HepG2 (cell line): ENCODE data around the gene KCNS1. TPM values are rescaled to one million over a fixed set of nuclear protein-coding genes. Genes with fewer than 3 reads are reported as not detected.

Experiments
- ATAC-seq: fragments of 200-7000 bp; cut with Tn5 transposase; 3 replicates; pipeline ENCODE4 v1.9.1; 2020; ENCODE audit warnings: mild to moderate bottlenecking, moderate library complexity
- BruUV-seq: library from RNA; stranded (reverse); fragments of 400-500 nt; replicated peaks from 2 replicates; lab custom pipeline; 2021; lab: Mats Ljungman, UMichigan
- CTCF ChIA-PET: fragments of 300-600 bp; formaldehyde crosslinking; extraction: SDS; loops from one replicate; lab custom pipeline; 2021; ENCODE audit warnings: low total read pairs, inconsistent platforms, low intra/inter-chr PET ratio; lab: Yijun Ruan, JAX
- POLR2A ChIA-PET: fragments of 350-600 bp; sonication (Branson Sonifier 250); formaldehyde crosslinking; loops from one replicate; lab custom pipeline; 2020; ENCODE audit warnings: antibody characterized with exemption, inconsistent platforms; lab: Yijun Ruan, JAX
- DNase-seq: peaks from one replicate; pipeline ENCODE4 v3.0.0-alpha.2; 2015; ENCODE audit warnings: low spot score
- FAIRE-seq: peaks from 3 replicates; lab custom pipeline; 2011; peaks lifted over from hg19 to GRCh38; lab: Jason Lieb, UNC
- H2AFZ ChIP-seq: one replicate; pipeline ENCODE4 v1.6.1; 2011; ENCODE audit warnings: low read length, inconsistent platforms
- H3K27ac ChIP-seq: fragments of 300-600 bp; 3 replicates; pipeline ENCODE4 v1.8.0; 2011; ENCODE audit warnings: mixed run types, mild to moderate bottlenecking, mixed read lengths, low read length, inconsistent platforms; ENCODE audit not compliant: insufficient read depth; ENCODE audit errors: extremely low read length
- H3K27me3 ChIP-seq, 2 experiments: fragments of 200-600 bp in 1 of 2; 2 replicates in 1 of 2; 3 replicates in 1 of 2; pipeline versions ENCODE4 v1.6.0 to v1.8.0; 2011; ENCODE audit warnings: low read length in 2 of 2, mild to moderate bottlenecking in 2 of 2, moderate library complexity in 2 of 2, inconsistent platforms in 1 of 2; ENCODE audit not compliant: insufficient read depth in 2 of 2, control insufficient read depth in 1 of 2
- H3K36me3 ChIP-seq, 2 experiments: fragments of 200-600 bp in 1 of 2; replicated peaks in 1 of 2; 2 replicates in 1 of 2; 3 replicates in 1 of 2; pipeline versions ENCODE4 v1.5.1 to v1.8.0; 2011; ENCODE audit warnings: low read length in 2 of 2, inconsistent platforms in 1 of 2; ENCODE audit not compliant: insufficient read depth in 2 of 2, control insufficient read depth in 1 of 2
- H3K4me1 ChIP-seq: 2 replicates; pipeline ENCODE4 v1.5.1; 2012; ENCODE audit warnings: low read length, inconsistent platforms; ENCODE audit not compliant: insufficient read depth
- H3K4me2 ChIP-seq: 2 replicates; pipeline ENCODE4 v1.6.0; 2011; ENCODE audit warnings: low read depth, low read length, inconsistent platforms
- H3K4me3 ChIP-seq, 3 experiments: fragments of 200-600 bp in 1 of 3; sonication (generic), shearing (Covaris generic) in 1 of 3; replicated peaks in 1 of 3; 2 replicates each; pipeline ENCODE4 v1.5.1; 2011 to 2016; ENCODE audit warnings: low read length in 3 of 3, inconsistent platforms in 2 of 3, low read depth in 2 of 3, mild to moderate bottlenecking in 2 of 3, control low read depth in 1 of 3, mixed read lengths in 1 of 3; ENCODE audit not compliant: insufficient read depth in 1 of 3
- H3K79me2 ChIP-seq: one replicate; pipeline ENCODE4 v1.6.1; 2011; ENCODE audit warnings: low read length, inconsistent platforms; ENCODE audit not compliant: insufficient read depth
- H3K9ac ChIP-seq: 2 replicates; pipeline ENCODE4 v1.6.0; 2011; ENCODE audit warnings: mild to moderate bottlenecking, low read depth, low read length, inconsistent platforms; ENCODE audit not compliant: insufficient read depth
- H3K9me3 ChIP-seq: 2 replicates; pipeline ENCODE4 v1.5.1; 2012; ENCODE audit warnings: mild to moderate bottlenecking, low read length
- H4K20me1 ChIP-seq: 2 replicates; pipeline ENCODE4 v1.6.0; 2011; ENCODE audit warnings: inconsistent platforms, mild to moderate bottlenecking, low read length, moderate library complexity; ENCODE audit not compliant: insufficient read depth
- DZIP1 ChIP-seq: sonication (generic); formaldehyde crosslinking; IDR thresholded peaks from 2 replicates; pipeline ENCODE4 v1.5.0; 2020; ENCODE audit warnings: mild to moderate bottlenecking, missing genetic modification reagents
- IKZF4 ChIP-seq: sonication (generic); formaldehyde crosslinking; IDR thresholded peaks from 2 replicates; pipeline ENCODE4 v1.5.1; 2020; ENCODE audit warnings: borderline replicate concordance, mild to moderate bottlenecking, low read depth, missing genetic modification reagents; ENCODE audit errors: not compliant biosample characterization
- MAZ ChIP-seq, 2 experiments: sonication (generic) in 1 of 2; formaldehyde crosslinking in 1 of 2; IDR thresholded peaks; 2 replicates each; pipeline versions ENCODE4 v1.5.0 to v1.6.1; 2012 to 2020; ENCODE audit warnings: low read depth in 2 of 2, mild to moderate bottlenecking in 2 of 2, borderline replicate concordance in 1 of 2, improper control_type of control experiment in 1 of 2, low read length in 1 of 2, missing genetic modification reagents in 1 of 2, moderate library complexity in 1 of 2
- RARA ChIP-seq: IDR thresholded peaks from 2 replicates; pipeline ENCODE4 v1.6.1; 2016; ENCODE audit warnings: missing genetic modification reagents, missing compliant biosample characterization
- SP5 ChIP-seq: IDR thresholded peaks from 2 replicates; pipeline ENCODE4 v1.6.1; 2016; ENCODE audit warnings: low read depth, borderline replicate concordance
- THRA ChIP-seq: sonication (generic); formaldehyde crosslinking; IDR thresholded peaks from 2 replicates; pipeline ENCODE4 v1.4.0; 2020; ENCODE audit warnings: missing genetic modification reagents, borderline replicate concordance
- ZBTB40 ChIP-seq, 2 experiments: fragments of 450-650 bp in 1 of 2; sonication (generic) in 1 of 2; formaldehyde crosslinking in 1 of 2; IDR thresholded peaks; 2 replicates each; pipeline versions ENCODE4 v1.6.1 to v1.8.0; 2016 to 2022; ENCODE audit warnings: antibody characterized with exemption in 1 of 2, mild to moderate bottlenecking in 1 of 2, missing genetic modification reagents in 1 of 2
- ZNF556 ChIP-seq: sonication (generic); formaldehyde crosslinking; IDR thresholded peaks from 2 replicates; pipeline ENCODE4 v1.4.0; 2020; ENCODE audit warnings: mild to moderate bottlenecking, missing genetic modification reagents, borderline replicate concordance
- ZNF749 ChIP-seq: sonication (generic); formaldehyde crosslinking; IDR thresholded peaks from 2 replicates; pipeline ENCODE4 v1.8.0; 2022; ENCODE audit warnings: mild to moderate bottlenecking, missing genetic modification reagents, moderate library complexity, borderline replicate concordance
- WGBS: methylation state at CpG from one replicate; pipeline ENCODE4 v1.1.6; 2017; ENCODE audit warnings: low lambda C conversion rate; 5-methylcytosine and 5-hydroxymethylcytosine counted together
- in situ Hi-C: cut with HindIII; loops from 2 replicates; pipeline ENCODE4 v1.10.0; 2017; ENCODE audit warnings: low pct_unique_long_range_greater_than_20kb; ENCODE audit not compliant: extremely low pct_ligation_motif_present
- intact Hi-C: fragments of 100-400 bp; cut with micrococcal nuclease; formaldehyde crosslinking; loops from one replicate; pipeline ENCODE4 v1.10.0; 2022; ENCODE audit not compliant: unreplicated experiment
- polyA plus RNA-seq, 8 experiments: library from polyadenylated mRNA; depleted of rRNA in 3 of 8; stranded (reverse) in 7 of 8; unstranded in 1 of 8; fragments of >200 nt; fragmentation: Illumina TruSeq in 4 of 8; extraction: Trizol in 4 of 8; gene quantifications; 2 replicates each; pipeline versions ENCODE4 v1.2.1 to v1.2.3, GENCODE V29; 2011 to 2016; ENCODE audit warnings: low read depth in 4 of 8, missing spikeins in 1 of 8, mixed read lengths in 1 of 8; ENCODE audit not compliant: insufficient read depth in 1 of 8
- total RNA-seq, 5 experiments: library from RNA; depleted of rRNA; stranded (reverse); fragments of >200 nt; fragmentation: Illumina TruSeq; extraction: Trizol; gene quantifications; 2 replicates each; pipeline ENCODE4 v1.2.3, GENCODE V29; 2016; ENCODE audit warnings: low read depth in 1 of 5

Gene KCNS1
- total and polyA plus RNA-seq, 2 of the 13 experiments (the other 11 are each of a cell fraction or from before 2014, with no cell fraction given), result 0.03 TPM; not detected in 1

- no TSS peak for BruUV-seq
- H3K27ac ChIP-seq, result no peak overlapping the region
- H2AFZ ChIP-seq, result no peak overlapping the region
- H3K4me3 ChIP-seq, result no peak overlapping the region
- POLR2A ChIA-PET, result no interaction called here
- ATAC-seq (no peak), DNase-seq (no peak), FAIRE-seq (no peak)
- no peak overlapping the region for H3K9ac ChIP-seq
- H3K4me2 ChIP-seq, result no peak overlapping the region
- no peaks in the 10 kb centered on the region for H3K27me3 ChIP-seq
- 0 out of 2 replicates have a peak, but pooled peaks cover 5% of the 10 kb centered on the region for H3K4me1 ChIP-seq
- no peaks in the 10 kb centered on the region for H3K79me2 ChIP-seq
- TF ChIP-seq IKZF4 (no peak), ZNF556 (CRISPR knock-in tag) (no peak), THRA (CRISPR knock-in tag) (no peak), DZIP1 (CRISPR knock-in tag) (no peak), RARA (CRISPR knock-in tag) (no peak), MAZ (IDR thresholded peaks at IDR 0.05; ENCODE audit: borderline replicate concordance, low read depth, low read length) (no peak), MAZ (CRISPR knock-in tag; IDR thresholded peaks at IDR 0.05; ENCODE audit: low read depth) (no peak), ZNF749 (CRISPR knock-in tag) (no peak), ZBTB40 (IDR thresholded peaks at IDR 0.05) (no peak), ZBTB40 (CRISPR knock-in tag; IDR thresholded peaks at IDR 0.05) (no peak), SP5 (no peak)
- intact Hi-C loops (no loop called here), in situ Hi-C loops (no loop called here)
- H3K36me3 ChIP-seq, result peaks cover 3 to 17% of the 10 kb centered on the region in 2 experiments
- 96% methylated on average over 4 of the region's 4 CpGs for WGBS
- no peaks in the 10 kb centered on the region for H3K9me3 ChIP-seq
- CTCF ChIA-PET, result no interaction called here
- H4K20me1 ChIP-seq, result no peaks in the 10 kb centered on the region
These were observed 40.6 kb downstream of the KCNS1 start for GRCh38 chr20:45060294-45060693.
